ENCODE measurements around the gene KLF15.

The KLF15 gene

DNA sequence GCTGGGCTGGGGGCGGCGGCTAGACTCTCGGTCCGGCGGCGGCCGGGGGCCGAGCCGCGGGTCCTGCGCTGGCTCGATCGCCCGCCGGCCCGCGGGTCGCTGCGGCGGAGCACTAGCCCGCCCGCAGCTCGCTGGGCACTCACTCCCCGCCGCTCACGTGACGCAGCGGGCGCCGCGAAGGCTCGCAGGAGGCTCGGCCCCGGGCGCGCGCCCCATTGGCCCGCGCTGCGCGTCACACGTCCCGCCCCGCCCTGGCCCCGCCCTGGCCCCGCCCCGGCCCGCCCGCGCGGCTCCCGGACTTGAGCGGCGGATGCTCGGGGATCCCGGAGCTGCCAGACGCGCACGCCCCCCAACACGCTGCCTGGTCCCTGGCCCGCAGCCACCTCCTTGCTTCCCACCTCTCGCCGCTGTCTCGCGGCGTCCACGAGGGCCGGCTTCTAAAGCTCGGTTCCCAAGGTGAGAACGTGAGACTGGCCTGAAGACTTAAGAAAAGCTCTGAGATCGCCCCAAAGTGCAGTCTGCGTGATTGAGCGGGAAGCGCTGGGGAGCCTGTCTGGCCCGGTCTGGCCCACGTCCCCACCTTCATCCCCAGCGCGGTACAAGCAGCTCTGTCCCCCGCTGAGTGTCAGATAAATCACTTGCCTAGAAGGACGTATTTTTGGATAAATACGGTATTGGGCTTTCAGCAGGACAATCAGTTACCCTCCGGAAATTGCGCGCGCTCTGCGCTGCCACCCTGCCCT lies at the start of gene KLF15:
Gene KLF15, minus strand, starts transcription at position 114 of the 743 bp plus-strand sequence. CDS start 4,486 bp downstream, outside the sequence.
- peak; percentile 62 for DNase-seq

GRCh38 chr3:126406389-126407296 lies 49.4 kb upstream of the KLF15 start:
- in situ Hi-C loops (cut with MboI; ENCODE audit: low pct_unique_long_range_greater_than_20kb, low sequenced_read_pairs), result no loop called here
- no peak for DNase-seq

More for the DNA sequence above, at the start of gene KLF15:
- in situ Hi-C loops (cut with MboI; ENCODE audit: low pct_unique_long_range_greater_than_20kb, low sequenced_read_pairs), result no loop called here

- DNase-seq, result no peak
- in situ Hi-C loops (cut with MboI; ENCODE audit: low pct_unique_long_range_greater_than_20kb, low sequenced_read_pairs), result no loop called here
Measured at GRCh38 chr3:126402666-126403302, 45.6 kb upstream of the KLF15 start.

DNA sequence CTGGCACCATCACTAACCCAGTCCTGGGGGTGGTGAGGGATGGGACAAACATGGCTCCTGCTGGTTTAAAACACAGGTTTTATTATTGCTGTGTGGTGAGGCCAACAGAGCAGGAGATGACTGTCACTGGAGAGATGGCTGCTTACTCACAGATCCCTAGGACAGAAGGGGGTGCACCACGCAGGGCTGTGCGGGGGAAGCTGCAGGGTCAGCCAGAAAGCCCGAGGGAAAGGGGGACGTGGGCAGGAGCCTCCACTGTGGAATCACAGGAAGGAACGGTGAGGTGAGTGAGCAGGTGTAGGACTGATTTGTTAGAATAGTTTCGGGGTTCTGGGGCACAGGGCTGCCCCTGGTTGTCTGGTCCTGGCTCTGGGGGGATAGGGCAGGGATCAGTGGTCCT lies 45.0 kb upstream of the KLF15 start:
- in situ Hi-C loops (cut with MboI; ENCODE audit: low pct_unique_long_range_greater_than_20kb, low sequenced_read_pairs), result no loop called here
- DNase-seq, result no peak

DNA sequence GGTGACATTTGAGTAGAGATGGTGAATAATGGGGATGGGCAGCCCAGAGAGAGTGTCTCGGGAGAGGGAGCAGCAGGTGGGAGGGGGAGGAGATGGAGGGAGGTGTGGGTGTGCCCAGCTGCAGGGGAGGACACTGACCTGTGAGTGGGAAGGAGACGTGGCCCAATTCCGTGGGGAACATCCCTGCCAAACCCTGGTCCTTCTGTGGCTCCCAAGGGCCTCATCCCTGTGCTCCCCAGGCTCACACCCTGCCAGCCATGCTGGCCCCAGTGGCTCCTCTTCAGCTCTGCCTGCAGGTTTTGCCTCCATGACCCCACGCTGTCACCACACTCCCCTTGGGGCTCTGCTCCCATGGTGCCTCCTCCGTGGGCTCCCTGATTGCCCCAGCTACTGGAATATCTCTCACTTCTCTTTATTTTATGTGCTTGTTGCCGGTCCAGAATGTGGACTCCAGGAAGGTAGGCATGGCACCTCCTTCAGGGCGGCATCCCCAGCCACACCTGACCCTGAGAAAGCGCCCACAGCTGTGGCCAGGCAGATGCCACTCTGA lies 44.5 kb upstream of the KLF15 start:
- DNase-seq, result no peak
- in situ Hi-C loops (cut with MboI; ENCODE audit: low pct_unique_long_range_greater_than_20kb, low sequenced_read_pairs), result no loop called here

DNA sequence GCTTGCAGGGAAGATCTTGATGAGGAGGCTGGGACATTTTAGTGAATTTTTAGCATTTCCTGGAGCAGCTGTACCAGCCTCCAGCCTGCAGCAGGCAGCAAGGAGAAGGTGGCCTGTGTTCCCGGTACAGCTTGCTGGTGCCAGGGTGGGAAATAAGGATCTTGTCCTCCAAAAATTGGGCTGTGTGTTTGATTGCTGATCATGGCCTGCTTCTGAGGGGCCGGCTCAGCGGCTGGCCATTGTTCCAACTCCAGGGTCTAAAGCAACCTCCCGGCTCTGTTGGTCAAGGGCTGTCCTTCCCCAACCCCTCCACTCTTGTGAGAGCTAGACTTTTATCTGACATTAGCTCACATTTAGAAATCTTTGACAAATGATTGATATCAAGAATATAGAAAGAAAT lies 42.5 kb upstream of the KLF15 start:
- DNase-seq, result no peak
- in situ Hi-C loops (cut with MboI; ENCODE audit: low pct_unique_long_range_greater_than_20kb, low sequenced_read_pairs), result no loop called here

- in situ Hi-C loops (cut with MboI; ENCODE audit: low pct_unique_long_range_greater_than_20kb, low sequenced_read_pairs), result no loop called here
- peak; percentile 63 for DNase-seq
Measured at GRCh38 chr3:126399351-126399735, 42.1 kb upstream of the KLF15 start.

- in situ Hi-C loops (cut with MboI; ENCODE audit: low pct_unique_long_range_greater_than_20kb, low sequenced_read_pairs), result no loop called here
- no peak for DNase-seq
Measured at GRCh38 chr3:126398423-126399350, 41.5 kb upstream of the KLF15 start.

GRCh38 chr3:126397610-126398422 lies 40.6 kb upstream of the KLF15 start:
- DNase-seq, result no peak
- in situ Hi-C loops (cut with MboI; ENCODE audit: low pct_unique_long_range_greater_than_20kb, low sequenced_read_pairs), result no loop called here

DNA sequence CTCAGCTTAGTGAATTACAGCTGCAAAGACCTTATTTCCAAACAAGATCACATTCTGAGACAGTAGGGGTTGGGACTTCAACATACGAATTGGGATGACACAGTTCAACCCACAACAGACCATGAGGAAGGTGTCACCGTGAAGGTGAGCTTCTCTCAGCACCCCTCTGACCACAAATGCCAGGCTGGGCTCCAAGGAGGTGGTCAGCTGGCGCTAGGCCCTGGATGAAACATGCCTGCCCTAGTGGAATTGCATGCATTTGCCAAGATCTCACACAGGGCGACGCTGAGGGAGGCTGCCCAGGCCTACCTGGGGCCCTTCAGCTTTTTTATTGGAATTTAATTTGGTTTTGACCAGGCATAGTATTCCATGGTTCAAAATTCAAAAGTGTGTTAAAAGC lies 39.3 kb upstream of the KLF15 start:
- DNase-seq, result no peak
- in situ Hi-C loops (cut with MboI; ENCODE audit: low pct_unique_long_range_greater_than_20kb, low sequenced_read_pairs), result no loop called here

DNA sequence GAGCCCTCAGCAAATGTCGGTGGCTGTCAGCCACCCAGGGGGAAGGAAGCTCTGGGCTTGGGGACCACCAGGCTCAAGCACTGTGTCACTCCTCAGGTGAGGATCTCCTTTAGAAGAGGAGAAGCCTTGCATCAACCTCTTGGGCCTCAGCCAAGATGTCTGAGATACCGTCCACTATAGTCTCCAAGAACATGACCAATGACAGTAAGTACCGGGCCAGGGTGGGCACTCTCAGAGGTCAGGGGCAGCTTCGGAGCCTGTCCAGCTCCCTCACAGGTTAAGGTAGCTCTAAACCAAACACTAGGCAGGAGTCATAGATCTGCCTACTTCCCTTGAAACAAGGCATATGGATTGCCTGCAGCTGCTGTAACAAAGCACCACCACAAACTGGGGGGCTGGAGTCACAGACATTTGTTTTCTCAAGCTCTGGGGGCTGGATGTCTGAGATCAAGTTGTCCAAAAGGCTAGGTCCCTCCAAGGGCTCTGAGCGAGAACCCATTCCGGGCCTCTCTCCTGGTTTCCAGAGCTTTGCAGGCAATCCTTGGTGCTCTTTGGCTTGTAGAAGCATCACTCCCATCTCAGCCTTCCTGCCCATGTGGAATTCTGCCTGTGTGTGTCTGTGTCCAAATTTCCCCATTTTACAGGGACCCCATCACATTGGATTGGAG lies 38.8 kb upstream of the KLF15 start:
- in situ Hi-C loops (cut with MboI; ENCODE audit: low pct_unique_long_range_greater_than_20kb, low sequenced_read_pairs), result no loop called here

GRCh38 chr3:126394977-126395321 lies 37.7 kb upstream of the KLF15 start:
- in situ Hi-C loops (cut with MboI; ENCODE audit: low pct_unique_long_range_greater_than_20kb, low sequenced_read_pairs), result no loop called here
- DNase-seq, result no peak

More for the DNA sequence above, 38.8 kb upstream of the KLF15 start:
- no peak for DNase-seq

- in situ Hi-C loops (cut with MboI; ENCODE audit: low pct_unique_long_range_greater_than_20kb, low sequenced_read_pairs), result no loop called here
- DNase-seq, result no peak
Measured at GRCh38 chr3:126394179-126394976, 37.2 kb upstream of the KLF15 start, which contains the start of gene CFAP100. TSS of gene CFAP100 (plus strand) at chr3:126394909. CDS start at chr3:126396001, 1,092 bp downstream.

- in situ Hi-C loops (cut with MboI; ENCODE audit: low pct_unique_long_range_greater_than_20kb, low sequenced_read_pairs), result no loop called here
- no peak for DNase-seq
Measured at GRCh38 chr3:126393563-126393962, 36.4 kb upstream of the KLF15 start.

DNA sequence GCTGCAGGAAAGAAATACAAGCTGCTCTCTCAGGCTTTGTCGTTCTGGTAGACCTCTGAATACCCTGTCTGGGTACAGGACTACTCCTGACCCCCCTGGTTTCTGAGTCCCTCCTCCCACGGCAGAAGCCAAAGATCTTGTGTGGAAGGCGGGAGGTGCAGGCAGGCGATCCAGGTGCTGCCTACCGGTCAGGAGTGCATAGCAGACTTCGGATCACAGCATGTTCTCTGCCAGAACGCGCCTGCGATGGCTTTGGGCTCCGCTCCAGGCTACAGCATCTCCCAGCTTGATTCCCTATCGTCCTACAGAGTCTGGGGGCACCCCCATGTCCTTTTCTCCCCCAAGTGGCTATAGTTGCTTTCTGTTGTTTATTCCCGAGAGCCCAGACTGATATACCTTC lies 35.0 kb upstream of the KLF15 start:
- in situ Hi-C loops (cut with MboI; ENCODE audit: low pct_unique_long_range_greater_than_20kb, low sequenced_read_pairs), result no loop called here
- no peak for DNase-seq

- in situ Hi-C loops (cut with MboI; ENCODE audit: low pct_unique_long_range_greater_than_20kb, low sequenced_read_pairs), result no loop called here
- DNase-seq, result no peak
Measured at GRCh38 chr3:126391631-126392030, 34.4 kb upstream of the KLF15 start.

- no peak for DNase-seq
- in situ Hi-C loops (cut with MboI; ENCODE audit: low pct_unique_long_range_greater_than_20kb, low sequenced_read_pairs), result no loop called here
Measured at GRCh38 chr3:126390751-126391150, 33.5 kb upstream of the KLF15 start.
